Lung (tissue), 12 donors: Measurements from ENCODE around the gene GP5. TPM values are rescaled to one million over a fixed set of nuclear protein-coding genes. Genes with fewer than 3 reads are reported as not detected.

ENCODE experiments used
- ATAC-seq: fragments of 200-7000 bp; cut with Tn5 transposase; one replicate; pipeline ENCODE4 v1.9.1; 2020; ENCODE audit warnings: moderate number of reproducible peaks; ENCODE audit not compliant: insufficient read depth, low FRiP score
- DNase-seq, 3 donors: peaks; one replicate each; pipeline ENCODE4 v3.0.0-alpha.2; 2013 to 2017
- H3K27ac ChIP-seq, 2 donors: one replicate each; pipeline ENCODE4 v1.5.1; 2013; ENCODE audit warnings: mild to moderate bottlenecking in 2 of 2, moderate library complexity in 2 of 2, control low read depth in 1 of 2, inconsistent platforms in 1 of 2, low read depth in 1 of 2, low read length in 1 of 2
- H3K27me3 ChIP-seq, 3 donors: one replicate each; pipeline ENCODE4 v1.5.1; 2013; ENCODE audit warnings: low read length in 2 of 3; ENCODE audit not compliant: control insufficient read depth in 3 of 3, insufficient read depth in 3 of 3
- H3K36me3 ChIP-seq, 4 donors: one replicate each; pipeline ENCODE4 v1.5.1; 2013; ENCODE audit warnings: low read length in 4 of 4, mild to moderate bottlenecking in 1 of 4, moderate library complexity in 1 of 4; ENCODE audit not compliant: control insufficient read depth in 4 of 4, insufficient read depth in 4 of 4
- H3K4me1 ChIP-seq, 5 donors: one replicate each; pipeline ENCODE4 v1.5.1; 2013; ENCODE audit warnings: low read length in 5 of 5, mild to moderate bottlenecking in 2 of 5, moderate library complexity in 1 of 5; ENCODE audit not compliant: control insufficient read depth in 5 of 5, insufficient read depth in 5 of 5
- H3K4me3 ChIP-seq: one replicate; pipeline ENCODE4 v1.5.1; 2013; ENCODE audit warnings: mild to moderate bottlenecking, control low read depth, moderate library complexity
- H3K9ac ChIP-seq, 2 donors: one replicate each; pipeline ENCODE4 v1.5.1; 2013; ENCODE audit warnings: low read length in 2 of 2, control low read depth in 1 of 2; ENCODE audit not compliant: insufficient read depth in 1 of 2
- H3K9me3 ChIP-seq, 4 donors: one replicate each; pipeline ENCODE4 v1.5.1; 2013; ENCODE audit warnings: low read length in 3 of 4, mild to moderate bottlenecking in 1 of 4, moderate library complexity in 1 of 4; ENCODE audit not compliant: control insufficient read depth in 4 of 4, insufficient read depth in 3 of 4
- WGBS, 2 donors: extraction: QIAGEN DNeasy Blood & Tissue Kit; methylation state at CpG; one replicate each; pipeline ENCODE4 v1.1.7; 2013; 5-methylcytosine and 5-hydroxymethylcytosine counted together
- polyA plus RNA-seq, 2 donors: library from polyadenylated mRNA; stranded (reverse); fragments of 200-250 nt; gene quantifications; one replicate each; pipeline ENCODE4 v1.2.1, GENCODE V29; 2013
- total RNA-seq, 2 donors: library from RNA; depleted of rRNA in 1 of 2; stranded (reverse); fragments of >200 nt in 1 of 2; gene quantifications; one replicate each; pipeline ENCODE4 v1.2.1, GENCODE V29; 2014 to 2021
- TF ChIP-seq, protein P1 (sequence below): IDR thresholded peaks from 2 replicates; pipeline ENCODE4 v1.5.1; 2012; ENCODE audit warnings: mild to moderate bottlenecking; ENCODE audit errors: control extremely low read depth, extremely low read depth
- donor health status: control.
- donor health status: control.
- donor health status: Bipolar disorder and iron deficiency.
- donor health status: healthy.
- donor health status: DM: yes; HTN: yes; CAD: no.

GP5 gene
- total and polyA plus RNA-seq, 4 donors, result 0.06 to 1.1 (median 0.37) TPM

DNA sequence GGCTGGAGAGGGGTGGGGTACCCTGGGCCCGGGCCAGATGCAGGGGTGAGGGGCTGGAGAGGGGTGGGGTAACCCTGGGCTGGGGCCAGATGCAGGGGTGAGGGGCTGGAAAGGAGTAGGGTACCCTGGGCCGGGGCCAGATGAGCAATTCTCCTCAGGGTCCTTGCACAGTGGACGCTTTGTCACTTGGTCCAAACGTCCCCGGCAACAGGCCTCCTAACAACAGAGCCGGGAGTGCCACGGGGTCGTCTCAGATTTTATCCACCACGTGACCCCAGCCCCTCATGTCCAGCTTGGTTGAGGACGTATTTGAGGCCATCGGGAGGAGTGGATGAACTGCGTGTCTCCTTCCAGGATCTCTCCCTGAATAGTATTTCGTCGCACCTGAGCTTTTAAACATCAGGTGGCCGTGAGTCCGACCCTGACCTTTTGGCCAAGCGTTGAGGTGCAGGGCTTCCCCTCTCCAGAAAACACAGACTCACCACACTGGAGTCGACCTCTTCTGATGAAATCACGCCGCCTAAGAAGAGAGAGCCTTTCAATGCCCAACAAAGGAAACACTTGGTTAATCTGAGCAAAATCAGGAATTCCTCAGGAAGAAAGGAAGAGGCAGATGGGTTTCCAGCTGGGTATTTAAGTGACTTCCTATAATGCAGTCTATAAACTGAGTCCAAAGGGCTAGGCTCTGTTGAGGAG, 16.7 kb downstream of the GP5 start:
- WGBS, 2 donors, result 75 to 80% methylated on average over 20 of the region's 20 CpGs
- TF ChIP-seq, protein P1, sequence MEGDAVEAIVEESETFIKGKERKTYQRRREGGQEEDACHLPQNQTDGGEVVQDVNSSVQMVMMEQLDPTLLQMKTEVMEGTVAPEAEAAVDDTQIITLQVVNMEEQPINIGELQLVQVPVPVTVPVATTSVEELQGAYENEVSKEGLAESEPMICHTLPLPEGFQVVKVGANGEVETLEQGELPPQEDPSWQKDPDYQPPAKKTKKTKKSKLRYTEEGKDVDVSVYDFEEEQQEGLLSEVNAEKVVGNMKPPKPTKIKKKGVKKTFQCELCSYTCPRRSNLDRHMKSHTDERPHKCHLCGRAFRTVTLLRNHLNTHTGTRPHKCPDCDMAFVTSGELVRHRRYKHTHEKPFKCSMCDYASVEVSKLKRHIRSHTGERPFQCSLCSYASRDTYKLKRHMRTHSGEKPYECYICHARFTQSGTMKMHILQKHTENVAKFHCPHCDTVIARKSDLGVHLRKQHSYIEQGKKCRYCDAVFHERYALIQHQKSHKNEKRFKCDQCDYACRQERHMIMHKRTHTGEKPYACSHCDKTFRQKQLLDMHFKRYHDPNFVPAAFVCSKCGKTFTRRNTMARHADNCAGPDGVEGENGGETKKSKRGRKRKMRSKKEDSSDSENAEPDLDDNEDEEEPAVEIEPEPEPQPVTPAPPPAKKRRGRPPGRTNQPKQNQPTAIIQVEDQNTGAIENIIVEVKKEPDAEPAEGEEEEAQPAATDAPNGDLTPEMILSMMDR, result no peak
- peaks cover 0 to 10% (median 0%) of the 10 kb centered on the region in 3 donors for H3K27me3 ChIP-seq

GRCh38 chr3:194381460-194381875, 17.6 kb downstream of the GP5 start:
- Histone ChIP-seq H3K4me3 (no peak overlapping the region), H3K4me1 (no peaks in the 10 kb centered on the region), H3K9me3 (no peaks in the 10 kb centered on the region), H3K9ac (no peak overlapping the region), H3K27me3 (peaks cover 0 to 10% (median 0%) of the 10 kb centered on the region in 3 donors), H3K36me3 (no peaks in the 10 kb centered on the region), H3K27ac (no peak overlapping the region)
- 52 to 60% methylated on average over 17 of the region's 17 CpGs for WGBS, 2 donors
- TF ChIP-seq, protein P1, result no peak
- ATAC-seq (no peak), DNase-seq (no peak)

More for the DNA sequence above, 16.7 kb downstream of the GP5 start:
- Histone ChIP-seq H3K36me3 (no peaks in the 10 kb centered on the region), H3K27ac (no peak overlapping the region), H3K4me3 (no peak overlapping the region), H3K9ac (no peak overlapping the region), H3K4me1 (no peaks in the 10 kb centered on the region), H3K9me3 (no peaks in the 10 kb centered on the region)
- ATAC-seq (no peak), DNase-seq (no peak)

GRCh38 chr3:194380326-194380725, 18.7 kb downstream of the GP5 start:
- WGBS, 2 donors, result 85 to 89% methylated on average over 7 of the region's 7 CpGs
- ATAC-seq, result no peak
- no peaks in the 10 kb centered on the region for H3K9me3 ChIP-seq
- no peak overlapping the region for H3K27ac ChIP-seq
- DNase-seq, result no peak
- H3K4me1 ChIP-seq, result peaks cover 0 to 2% (median 0%) of the 10 kb centered on the region in 5 donors
- no peak overlapping the region for H3K4me3 ChIP-seq
- TF ChIP-seq, protein P1, result no peak
- H3K9ac ChIP-seq, result no peak overlapping the region
- H3K36me3 ChIP-seq, result no peaks in the 10 kb centered on the region
- peaks cover 0 to 10% (median 0%) of the 10 kb centered on the region in 3 donors for H3K27me3 ChIP-seq
